ENCODE results near the gene PPP2R3B.
"Not testable (repeated sequence)": the region's sequence is repeated elsewhere in the genome, so short reads cannot be mapped to it uniquely, and the experiment has no call there.

Gene PPP2R3B

GRCh38 chrX:356385-357034 is 30.2 kb downstream of the PPP2R3B start:
- POLR2A ChIA-PET: no interaction called here
- CTCF ChIA-PET: no interaction called here
- TF ChIP-seq ZNF384 (IDR thresholded peaks at IDR 0.05): no peak
- TF ChIP-seq L3MBTL2 (conservative IDR thresholded peaks at IDR 0.05): no peak
- TF ChIP-seq BHLHE40 (IDR thresholded peaks at IDR 0.05; ENCODE audit: borderline replicate concordance): no peak
- no peak for TF ChIP-seq HDGF (IDR thresholded peaks at IDR 0.05; ENCODE audit: borderline replicate concordance)
- TF ChIP-seq TARDBP (IDR thresholded peaks at IDR 0.05): no peak
- TF ChIP-seq ELF4 (IDR thresholded peaks at IDR 0.05): no peak
- DNase-seq (ENCODE audit: extremely low spot score): no peak

DNA sequence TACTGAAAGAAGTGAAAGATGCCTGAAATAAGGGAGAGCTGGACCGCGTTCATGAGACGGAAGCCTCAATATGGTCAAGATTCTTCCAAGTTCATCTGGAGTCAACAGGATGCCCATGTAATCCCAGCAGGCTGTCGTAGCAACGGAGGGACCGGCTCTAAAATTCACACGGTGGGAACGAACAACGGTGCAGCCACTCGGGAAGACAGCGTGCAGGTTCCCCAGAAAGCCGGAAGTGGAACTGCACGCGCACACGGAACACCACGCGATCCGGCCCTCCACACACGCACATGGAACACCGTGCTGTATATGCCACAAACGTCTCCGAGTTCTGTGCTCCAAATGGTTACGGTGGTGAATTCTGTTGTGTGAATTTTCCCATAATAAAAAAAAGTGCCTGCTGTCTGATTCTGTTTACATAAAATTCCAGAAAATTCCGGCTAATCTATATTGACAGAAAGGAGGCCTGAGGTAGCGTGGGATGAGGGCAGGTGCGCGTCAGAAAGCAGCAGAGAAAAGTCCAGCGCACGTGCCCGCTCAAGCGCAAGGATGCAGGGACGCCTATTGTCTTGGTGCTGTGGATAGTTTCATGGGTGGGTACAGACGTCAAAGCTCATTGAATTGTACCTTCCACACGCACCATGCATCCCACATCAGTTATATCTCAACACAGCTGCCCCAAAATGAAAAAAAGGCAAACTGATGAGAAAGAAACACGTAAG is 31.2 kb downstream of the PPP2R3B start:
- ChIA-PET CTCF (no interaction called here), POLR2A (no interaction called here)
- no peak for TF ChIP-seq HDGF (IDR thresholded peaks at IDR 0.05; ENCODE audit: borderline replicate concordance)
- no peak for DNase-seq (ENCODE audit: extremely low spot score)

DNA sequence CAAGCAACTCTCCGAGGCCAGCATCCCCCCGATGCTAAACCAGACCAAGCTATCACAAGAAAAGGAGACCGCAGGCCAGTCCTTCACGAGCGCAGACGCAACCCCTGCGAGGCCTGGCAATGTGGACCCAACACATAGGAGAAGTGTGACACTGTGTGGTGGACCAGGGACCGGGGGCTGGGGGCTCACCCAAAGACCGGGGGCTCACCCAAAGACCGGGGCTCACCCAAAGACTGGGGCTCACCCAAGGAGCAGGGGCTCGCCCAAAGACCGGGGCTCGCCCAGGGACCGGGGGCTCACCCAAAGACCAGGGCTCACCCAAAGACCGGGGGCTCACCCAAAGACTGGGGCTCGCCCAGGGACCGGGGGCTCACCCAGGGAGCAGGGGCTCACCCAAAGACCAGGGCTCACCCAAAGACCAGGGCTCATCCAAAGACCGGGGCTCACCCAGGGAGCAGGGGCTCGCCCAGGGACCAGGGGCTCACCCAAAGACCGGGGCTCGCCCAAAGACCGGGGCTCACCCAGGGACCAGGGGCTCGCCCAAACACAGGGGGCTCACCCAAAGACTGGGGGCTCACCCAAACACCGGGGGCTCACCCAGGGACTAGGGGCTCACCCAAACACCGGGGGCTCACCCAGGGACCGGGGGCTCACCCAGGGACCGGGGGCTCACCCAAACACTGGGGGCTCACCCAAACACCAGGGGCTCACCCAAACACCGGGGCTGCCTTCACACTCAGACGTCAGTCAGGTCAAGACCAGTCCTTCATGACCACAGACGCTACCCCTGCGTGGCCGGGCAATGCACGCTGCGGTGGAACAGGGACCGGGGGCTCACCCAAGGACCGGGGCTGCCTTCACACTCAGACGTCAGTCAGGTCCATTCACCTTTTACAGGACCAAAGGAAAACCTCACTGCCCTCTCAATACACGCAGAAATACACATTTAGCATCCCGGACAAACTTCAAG is 32.9 kb downstream of the PPP2R3B start:
- CTCF ChIA-PET: no interaction called here

GRCh38 chrX:352582-353314 is 34.0 kb downstream of the PPP2R3B start:
- CTCF ChIA-PET: no interaction called here
- TF ChIP-seq FOXK2 (IDR thresholded peaks at IDR 0.05) (no peak), ELF4 (IDR thresholded peaks at IDR 0.05) (no peak), TARDBP (IDR thresholded peaks at IDR 0.05) (no peak), PKNOX1 (IDR thresholded peaks at IDR 0.05) (no peak), LEF1 (IDR thresholded peaks at IDR 0.05; ENCODE audit: borderline replicate concordance) (no peak), FOXM1 (IDR thresholded peaks at IDR 0.05; ENCODE audit: borderline replicate concordance) (no peak), CTBP1 (IDR thresholded peaks at IDR 0.05; ENCODE audit: borderline replicate concordance) (no peak), NFRKB (IDR thresholded peaks at IDR 0.05) (no peak), ZNF384 (IDR thresholded peaks at IDR 0.05) (no peak), BHLHE40 (IDR thresholded peaks at IDR 0.05; ENCODE audit: borderline replicate concordance) (no peak), SUZ12 (IDR thresholded peaks at IDR 0.05) (no peak), SP1 (IDR thresholded peaks at IDR 0.05) (no peak), FOXA1 (IDR thresholded peaks at IDR 0.05) (no peak), HDGF (IDR thresholded peaks at IDR 0.05; ENCODE audit: borderline replicate concordance) (no peak), L3MBTL2 (conservative IDR thresholded peaks at IDR 0.05) (no peak), ARNT (IDR thresholded peaks at IDR 0.05) (no peak)

More for the DNA sequence above, 32.9 kb downstream of the PPP2R3B start:
- DNase-seq (ENCODE audit: extremely low spot score): no peak
- POLR2A ChIA-PET: no interaction called here
- TF ChIP-seq SP1 (IDR thresholded peaks at IDR 0.05) (no peak), FOXK2 (IDR thresholded peaks at IDR 0.05) (no peak), FOXM1 (IDR thresholded peaks at IDR 0.05; ENCODE audit: borderline replicate concordance) (no peak), HDGF (IDR thresholded peaks at IDR 0.05; ENCODE audit: borderline replicate concordance) (no peak), ARNT (IDR thresholded peaks at IDR 0.05) (no peak), NFRKB (IDR thresholded peaks at IDR 0.05) (no peak), ZNF384 (IDR thresholded peaks at IDR 0.05) (no peak), FOXA1 (IDR thresholded peaks at IDR 0.05) (no peak), SUZ12 (IDR thresholded peaks at IDR 0.05) (no peak), CTBP1 (IDR thresholded peaks at IDR 0.05; ENCODE audit: borderline replicate concordance) (no peak)

DNA sequence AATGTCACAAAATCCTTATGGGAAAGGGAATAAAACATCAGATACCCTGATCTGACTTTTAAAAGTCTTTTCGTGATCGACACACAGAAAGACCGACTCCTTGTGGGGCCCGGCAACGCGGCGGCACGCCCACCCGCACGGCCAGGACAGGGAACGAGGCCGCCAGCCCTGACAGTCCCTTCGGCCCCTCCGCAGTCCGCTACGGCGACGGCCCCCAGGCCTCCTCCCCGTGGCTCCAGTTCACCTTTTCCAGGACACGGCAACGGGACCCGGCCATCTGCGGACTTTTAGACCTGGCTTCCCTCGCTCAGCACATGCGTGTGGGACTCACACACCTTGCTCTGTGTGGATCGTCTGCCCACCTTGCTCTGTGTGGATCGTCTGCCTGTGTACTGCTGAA is 34.5 kb downstream of the PPP2R3B start:
- no peak for DNase-seq (ENCODE audit: extremely low spot score)
- TF ChIP-seq LEF1 (IDR thresholded peaks at IDR 0.05; ENCODE audit: borderline replicate concordance) (no peak), TARDBP (IDR thresholded peaks at IDR 0.05) (no peak), NFRKB (IDR thresholded peaks at IDR 0.05) (no peak), FOXK2 (IDR thresholded peaks at IDR 0.05) (no peak)
- CTCF ChIA-PET: no interaction called here
- POLR2A ChIA-PET: no interaction called here

More at GRCh38 chrX:352582-353314, 34.0 kb downstream of the PPP2R3B start:
- POLR2A ChIA-PET: no interaction called here
- no peak for DNase-seq (ENCODE audit: extremely low spot score)

DNA sequence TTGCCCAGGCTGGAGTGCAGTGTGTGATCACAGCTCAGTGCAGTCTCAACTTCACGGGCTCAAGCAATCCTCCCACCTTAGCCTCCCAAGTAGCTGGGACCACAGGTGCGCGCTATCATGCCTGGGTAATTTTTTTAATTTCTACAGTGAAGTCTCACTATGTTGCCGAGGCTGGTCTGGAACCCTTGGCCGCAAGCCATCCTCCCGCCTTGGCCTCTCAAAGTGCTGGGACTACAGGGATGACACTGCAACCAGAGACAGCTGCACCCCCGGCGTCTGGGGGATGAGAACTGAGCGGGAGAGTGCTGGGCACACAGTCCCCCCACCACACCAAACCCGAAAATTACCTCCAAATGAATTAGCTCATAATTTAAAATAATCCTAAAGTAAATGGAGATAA is 35.0 kb downstream of the PPP2R3B start:
- no peak for DNase-seq (ENCODE audit: extremely low spot score)
- ChIA-PET POLR2A (no interaction called here), CTCF (no interaction called here)
- no peak for TF ChIP-seq ELF4 (IDR thresholded peaks at IDR 0.05)

DNA sequence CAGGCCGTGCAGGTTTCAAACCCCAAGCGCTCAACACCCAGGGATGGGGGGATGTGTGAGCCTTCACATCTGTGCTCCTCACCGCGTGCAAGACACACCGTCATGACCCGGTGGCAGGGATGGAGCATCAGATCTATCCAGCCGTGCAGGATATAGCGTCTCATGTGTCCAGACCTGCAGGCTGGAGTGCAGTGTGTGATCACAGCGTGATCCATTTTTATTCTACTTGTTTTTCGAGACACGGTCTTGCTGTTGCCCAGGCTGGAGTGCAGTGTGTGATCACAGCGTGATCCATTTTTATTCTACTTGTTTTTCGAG is 35.4 kb downstream of the PPP2R3B start:
- DNase-seq (ENCODE audit: extremely low spot score); POLR2A ChIA-PET; CTCF ChIA-PET: not testable (repeated sequence)
